IPS-NIHi7 (cell line): ENCODE measurements around the gene MAD2L2.

ENCODE experiments used
- DNase-seq: peaks from one replicate; pipeline ENCODE4 v3.0.0; 2012; ENCODE audit warnings: mixed read lengths; ENCODE audit errors: extremely low spot score

The MAD2L2 gene

GRCh38 chr1:11682287-11682771, 1.4 kb upstream of the MAD2L2 start:
- DNase-seq: peak; percentile 69

- no peak for DNase-seq
Observed at GRCh38 chr1:11680270-11681070, 478 bp downstream of the MAD2L2 start.

GRCh38 chr1:11678442-11678841, 2.5 kb downstream of the MAD2L2 start:
- no peak for DNase-seq

- DNase-seq: no peak
Observed at GRCh38 chr1:11676386-11677103, 4.4 kb downstream of the MAD2L2 start.

GRCh38 chr1:11675325-11675724, 5.6 kb downstream of the MAD2L2 start:
- no peak for DNase-seq

GRCh38 chr1:11674488-11674887, 6.5 kb downstream of the MAD2L2 start:
- DNase-seq: no peak

- no peak for DNase-seq
Observed at GRCh38 chr1:11673089-11673769, 7.7 kb downstream of the MAD2L2 start.

GRCh38 chr1:11671544-11672286, 9.2 kb downstream of the MAD2L2 start:
- DNase-seq: no peak

GRCh38 chr1:11671205-11671543, 9.8 kb downstream of the MAD2L2 start:
- no peak for DNase-seq

GRCh38 chr1:11670747-11671146, 10.2 kb downstream of the MAD2L2 start:
- DNase-seq: no peak

- DNase-seq: no peak
Observed at GRCh38 chr1:11668516-11668915, 12.4 kb downstream of the MAD2L2 start.

GRCh38 chr1:11664336-11665065, 16.4 kb downstream of the MAD2L2 start:
- peak; percentile 51 for DNase-seq

GRCh38 chr1:11661103-11661502, 19.8 kb downstream of the MAD2L2 start:
- DNase-seq: no peak

- no peak for DNase-seq
Observed at GRCh38 chr1:11659748-11660147, 21.2 kb downstream of the MAD2L2 start.

GRCh38 chr1:11658542-11658941, 22.4 kb downstream of the MAD2L2 start:
- DNase-seq: no peak

GRCh38 chr1:11657654-11658053, 23.3 kb downstream of the MAD2L2 start:
- no peak for DNase-seq

- no peak for DNase-seq
Observed at GRCh38 chr1:11654939-11655808, 25.8 kb downstream of the MAD2L2 start.

GRCh38 chr1:11654137-11654938, 26.6 kb downstream of the MAD2L2 start, which contains the start of the genes FBXO2 and FBXO44:
TSS of gene FBXO2 (minus strand) at chr1:11654429. CDS start at chr1:11654340, 89 bp downstream.
TSS of gene FBXO44 (plus strand) at chr1:11654877. CDS start at chr1:11655836, 959 bp downstream.
- peak; percentile 78 for DNase-seq

- no peak for DNase-seq
Observed at GRCh38 chr1:11653861-11654136, 27.1 kb downstream of the MAD2L2 start.
